AG04450 (cell line): ENCODE results near the gene NEMP1. TPM values are rescaled to one million over a fixed set of nuclear protein-coding genes. Genes with fewer than 3 reads are reported as not detected.

Experiments used
- CTCF ChIA-PET: fragments of 300-600, 350-600 bp; formaldehyde crosslinking; extraction: SDS; loops from one replicate; lab custom pipeline; 2022; ENCODE audit warnings: antibody characterized with exemption, inconsistent platforms; lab: Charles Lee
- POLR2A ChIA-PET: fragments of 350-600 bp; formaldehyde crosslinking; extraction: SDS; loops from one replicate; lab custom pipeline; 2021; ENCODE audit warnings: antibody characterized with exemption, inconsistent platforms; lab: Yijun Ruan, JAX
- DNase-seq: peaks from one replicate; pipeline ENCODE4 v3.0.0-alpha.2; 2011; ENCODE audit warnings: low read depth, low spot score
- H3K27ac ChIP-seq: one replicate; pipeline ENCODE4 v1.5.1; 2012; ENCODE audit warnings: low read depth, low read length, control low read depth
- H3K27me3 ChIP-seq: one replicate; pipeline ENCODE4 v1.6.0; 2012; ENCODE audit warnings: low read length; ENCODE audit not compliant: control insufficient read depth, insufficient read depth
- H3K4me3 ChIP-seq: 2 replicates; pipeline ENCODE4 v1.5.1; 2011; ENCODE audit warnings: mild to moderate bottlenecking, low read depth, low read length, control low read depth
- H3K9me3 ChIP-seq: 2 replicates; pipeline ENCODE4 v1.5.1; 2012; ENCODE audit warnings: low read length; ENCODE audit not compliant: control insufficient read depth, insufficient read depth
- polyA plus RNA-seq: library from polyadenylated mRNA; depleted of rRNA; stranded (reverse); fragments of >200 nt; gene quantifications from 2 replicates; pipeline ENCODE4 v1.2.3, GENCODE V29; 2011
- TF ChIP-seq, protein P1 (sequence below): IDR thresholded peaks from 2 replicates; pipeline ENCODE4 v1.5.1; 2011; ENCODE audit warnings: low read depth, low read length, control low read depth, inconsistent platforms

Gene NEMP1
- polyA plus RNA-seq, 1 experiment, result 11.9 TPM

DNA sequence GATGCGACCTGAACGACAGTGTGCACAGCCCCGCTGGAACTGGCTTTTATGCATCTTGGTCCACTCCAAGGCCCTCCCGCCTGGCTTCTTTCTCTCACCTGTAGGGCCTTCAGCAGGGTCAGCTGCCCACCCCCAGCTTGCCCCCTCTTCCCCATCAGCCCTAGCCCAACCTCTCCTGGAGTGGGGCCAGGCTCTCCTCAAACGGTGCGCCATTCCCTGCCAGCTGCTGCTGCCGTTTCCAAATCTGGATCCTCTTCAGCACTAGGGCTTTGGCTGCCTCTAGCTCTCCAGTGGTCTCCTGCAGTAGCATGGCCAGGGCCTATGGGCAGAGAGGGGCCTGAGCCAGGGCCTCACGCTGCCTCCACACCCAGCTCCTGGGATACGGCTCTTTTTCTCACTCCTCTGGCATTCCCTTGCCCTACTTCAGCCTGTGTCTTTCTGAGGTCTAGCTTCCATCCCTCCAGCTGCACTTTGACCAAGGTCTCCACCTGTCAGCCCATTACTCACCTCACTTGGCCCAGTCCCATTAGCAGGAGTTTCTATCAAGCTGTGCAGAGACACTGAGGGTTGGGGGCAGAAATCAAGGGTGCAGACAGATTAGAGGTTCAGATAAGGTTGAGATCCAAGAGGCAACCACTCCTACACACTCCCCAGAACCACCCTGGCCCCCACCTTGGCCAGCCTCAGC lies 27.6 kb upstream of the NEMP1 start:
- Histone ChIP-seq H3K4me3 (no peak overlapping the region), H3K27me3 (no peaks in the 10 kb centered on the region), H3K27ac (no peak overlapping the region), H3K9me3 (no peaks in the 10 kb centered on the region)
- POLR2A ChIA-PET, result interaction anchor here (10.8 kb wide), 1 partner anchor 14 kb away, joined by 258 read pairs; the partner anchor contains the start of gene NAB2
- no peak for DNase-seq
- TF ChIP-seq, protein P1, sequence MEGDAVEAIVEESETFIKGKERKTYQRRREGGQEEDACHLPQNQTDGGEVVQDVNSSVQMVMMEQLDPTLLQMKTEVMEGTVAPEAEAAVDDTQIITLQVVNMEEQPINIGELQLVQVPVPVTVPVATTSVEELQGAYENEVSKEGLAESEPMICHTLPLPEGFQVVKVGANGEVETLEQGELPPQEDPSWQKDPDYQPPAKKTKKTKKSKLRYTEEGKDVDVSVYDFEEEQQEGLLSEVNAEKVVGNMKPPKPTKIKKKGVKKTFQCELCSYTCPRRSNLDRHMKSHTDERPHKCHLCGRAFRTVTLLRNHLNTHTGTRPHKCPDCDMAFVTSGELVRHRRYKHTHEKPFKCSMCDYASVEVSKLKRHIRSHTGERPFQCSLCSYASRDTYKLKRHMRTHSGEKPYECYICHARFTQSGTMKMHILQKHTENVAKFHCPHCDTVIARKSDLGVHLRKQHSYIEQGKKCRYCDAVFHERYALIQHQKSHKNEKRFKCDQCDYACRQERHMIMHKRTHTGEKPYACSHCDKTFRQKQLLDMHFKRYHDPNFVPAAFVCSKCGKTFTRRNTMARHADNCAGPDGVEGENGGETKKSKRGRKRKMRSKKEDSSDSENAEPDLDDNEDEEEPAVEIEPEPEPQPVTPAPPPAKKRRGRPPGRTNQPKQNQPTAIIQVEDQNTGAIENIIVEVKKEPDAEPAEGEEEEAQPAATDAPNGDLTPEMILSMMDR, result no peak
- CTCF ChIA-PET, result interaction anchor here (0.9 to 1.4 kb wide), 3 partner anchors 12 to 13 kb away, joined by 3 to 5 read pairs (median 4); no protein-coding TSS in a partner anchor

- no peak for DNase-seq
- Histone ChIP-seq H3K4me3 (no peak overlapping the region), H3K27ac (no peak overlapping the region), H3K27me3 (no peaks in the 10 kb centered on the region), H3K9me3 (no peaks in the 10 kb centered on the region)
- POLR2A ChIA-PET, result interaction anchor here (10.8 kb wide), 1 partner anchor 13 kb away, joined by 258 read pairs; the partner anchor contains the start of gene NAB2
- CTCF ChIA-PET, result interaction anchor here (0.9 to 2.0 kb wide), 2 partner anchors 11 to 19 kb away, joined by 4 to 7 read pairs; no protein-coding TSS in a partner anchor
- TF ChIP-seq, protein P1, result no peak
Measured at GRCh38 chr12:57105011-57105753, 26.6 kb upstream of the NEMP1 start.

- CTCF ChIA-PET, result interaction anchor here (0.7 to 2.0 kb wide), 4 partner anchors 8 to 72 kb away, joined by 3 to 7 read pairs (median 3); no protein-coding TSS in a partner anchor
- POLR2A ChIA-PET, result interaction anchor here (10.8 kb wide), 1 partner anchor 12 kb away, joined by 258 read pairs; the partner anchor contains the start of gene NAB2
- TF ChIP-seq, protein P1, result no peak
- H3K27me3 ChIP-seq, result no peaks in the 10 kb centered on the region
- no peak overlapping the region for H3K27ac ChIP-seq
- H3K4me3 ChIP-seq, result no peak overlapping the region
- no peaks in the 10 kb centered on the region for H3K9me3 ChIP-seq
- DNase-seq, result no peak
Measured at GRCh38 chr12:57104292-57104910, 25.8 kb upstream of the NEMP1 start.

DNA sequence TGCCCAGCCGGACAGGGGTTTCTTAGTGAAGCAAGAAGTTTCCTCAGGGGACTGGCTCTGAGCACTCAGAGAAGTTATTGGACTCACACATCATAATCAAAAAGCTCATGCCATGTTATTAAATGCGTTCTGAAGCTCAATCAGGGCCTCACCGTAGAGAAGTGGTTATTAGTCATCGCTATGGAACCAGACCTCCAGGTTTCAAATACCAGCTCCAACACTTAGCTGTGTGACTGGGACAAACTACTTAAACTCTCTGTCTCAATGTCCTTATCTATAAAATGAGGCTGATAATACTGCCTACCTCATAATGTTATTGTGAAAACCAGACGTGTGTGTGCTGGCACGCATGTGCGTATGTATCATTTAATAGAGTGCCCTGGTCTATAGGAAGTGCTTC lies 25.3 kb upstream of the NEMP1 start:
- ChIA-PET CTCF (interaction anchor here (0.7 to 2.0 kb wide), 4 partner anchors 9 to 72 kb away, joined by 3 to 7 read pairs (median 3); no protein-coding TSS in a partner anchor), POLR2A (interaction anchor here (10.8 kb wide), 1 partner anchor 11 kb away, joined by 258 read pairs; the partner anchor contains the start of gene NAB2)
- Histone ChIP-seq H3K4me3 (no peak overlapping the region), H3K27me3 (no peaks in the 10 kb centered on the region), H3K27ac (no peak overlapping the region), H3K9me3 (no peaks in the 10 kb centered on the region)
- no peak for DNase-seq
- TF ChIP-seq, protein P1, result no peak
